HT-29 (cell line): ENCODE measurements around the gene CHD2. TPM values are rescaled to one million over a fixed set of nuclear protein-coding genes. Genes with fewer than 3 reads are reported as not detected.
A peak's percentile ranks its signal among the peaks of the same experiment; 100 is the strongest.

ENCODE experiments used
- DNase-seq: peaks from one replicate; pipeline ENCODE4 v3.0.0-alpha.2; 2015; ENCODE audit warnings: low spot score
- total RNA-seq: library from RNA; depleted of rRNA; stranded (reverse); fragments of >200 nt; shearing (Covaris generic); gene quantifications from 2 replicates; pipeline ENCODE4 v1.2.3, GENCODE V29; 2014

The CHD2 gene
- total RNA-seq, 1 experiment from 2014 or later, result 74.0 TPM

GRCh38 chr15:92930054-92930621, 30.0 kb downstream of the CHD2 start:
- no peak for DNase-seq

GRCh38 chr15:92930776-92931175, 30.7 kb downstream of the CHD2 start:
- no peak for DNase-seq

- DNase-seq, result no peak
Measured at GRCh38 chr15:92932946-92933649, 33.0 kb downstream of the CHD2 start.

- DNase-seq, result no peak
Measured at GRCh38 chr15:92933831-92934230, 33.7 kb downstream of the CHD2 start.

GRCh38 chr15:92934716-92935115, 34.6 kb downstream of the CHD2 start:
- DNase-seq, result no peak

GRCh38 chr15:92936138-92936537, 36.0 kb downstream of the CHD2 start:
- no peak for DNase-seq

GRCh38 chr15:92936693-92937092, 36.6 kb downstream of the CHD2 start:
- DNase-seq, result no peak

GRCh38 chr15:92937901-92938300, 37.8 kb downstream of the CHD2 start:
- no peak for DNase-seq

GRCh38 chr15:92938387-92938786, 38.3 kb downstream of the CHD2 start:
- no peak for DNase-seq

- DNase-seq, result no peak
Measured at GRCh38 chr15:92941668-92942067, 41.5 kb downstream of the CHD2 start.

- DNase-seq, result no peak
Measured at GRCh38 chr15:92942706-92943105, 42.6 kb downstream of the CHD2 start.

- DNase-seq, result no peak
Measured at GRCh38 chr15:92943581-92943980, 43.5 kb downstream of the CHD2 start.

GRCh38 chr15:92944946-92945521, 44.9 kb downstream of the CHD2 start:
- DNase-seq, result no peak

- DNase-seq, result no peak
Measured at GRCh38 chr15:92947071-92947730, 47.1 kb downstream of the CHD2 start.

- peak; percentile 19 for DNase-seq
Measured at GRCh38 chr15:92949604-92950249, 49.6 kb downstream of the CHD2 start.

GRCh38 chr15:92951800-92952457, 51.8 kb downstream of the CHD2 start:
- no peak for DNase-seq

GRCh38 chr15:92952458-92952850, 52.3 kb downstream of the CHD2 start:
- DNase-seq, result no peak

GRCh38 chr15:92953566-92953965, 53.4 kb downstream of the CHD2 start:
- DNase-seq, result no peak

- DNase-seq, result no peak
Measured at GRCh38 chr15:92954002-92954401, 53.9 kb downstream of the CHD2 start.

- peak; percentile 34 for DNase-seq
Measured at GRCh38 chr15:92954578-92954977, 54.5 kb downstream of the CHD2 start.

- DNase-seq, result no peak
Measured at GRCh38 chr15:92955706-92956105, 55.6 kb downstream of the CHD2 start.

- DNase-seq, result no peak
Measured at GRCh38 chr15:92958105-92958504, 58.0 kb downstream of the CHD2 start.
